Jurkat, Clone E6-1 (cell line): ENCODE data around the gene IZUMO4. TPM values are rescaled to one million over a fixed set of nuclear protein-coding genes. Genes with fewer than 3 reads are reported as not detected.

Source experiments
- DNase-seq: peaks from one replicate; pipeline ENCODE4 v3.0.0-alpha.2; 2011; ENCODE audit warnings: low read depth, low spot score
- H3K4me3 ChIP-seq: 2 replicates; pipeline ENCODE4 v1.5.1; 2011; ENCODE audit warnings: mild to moderate bottlenecking, low read length, control low read depth, moderate library complexity
- polyA plus RNA-seq: library from polyadenylated mRNA; unstranded; fragments of >200 nt; gene quantifications from one replicate; pipeline ENCODE4 v1.2.1, GENCODE V29; 2012; ENCODE audit warnings: missing spikeins; ENCODE audit not compliant: insufficient read length, insufficient read depth

IZUMO4 gene
- polyA plus RNA-seq: 5.1 TPM

DNA sequence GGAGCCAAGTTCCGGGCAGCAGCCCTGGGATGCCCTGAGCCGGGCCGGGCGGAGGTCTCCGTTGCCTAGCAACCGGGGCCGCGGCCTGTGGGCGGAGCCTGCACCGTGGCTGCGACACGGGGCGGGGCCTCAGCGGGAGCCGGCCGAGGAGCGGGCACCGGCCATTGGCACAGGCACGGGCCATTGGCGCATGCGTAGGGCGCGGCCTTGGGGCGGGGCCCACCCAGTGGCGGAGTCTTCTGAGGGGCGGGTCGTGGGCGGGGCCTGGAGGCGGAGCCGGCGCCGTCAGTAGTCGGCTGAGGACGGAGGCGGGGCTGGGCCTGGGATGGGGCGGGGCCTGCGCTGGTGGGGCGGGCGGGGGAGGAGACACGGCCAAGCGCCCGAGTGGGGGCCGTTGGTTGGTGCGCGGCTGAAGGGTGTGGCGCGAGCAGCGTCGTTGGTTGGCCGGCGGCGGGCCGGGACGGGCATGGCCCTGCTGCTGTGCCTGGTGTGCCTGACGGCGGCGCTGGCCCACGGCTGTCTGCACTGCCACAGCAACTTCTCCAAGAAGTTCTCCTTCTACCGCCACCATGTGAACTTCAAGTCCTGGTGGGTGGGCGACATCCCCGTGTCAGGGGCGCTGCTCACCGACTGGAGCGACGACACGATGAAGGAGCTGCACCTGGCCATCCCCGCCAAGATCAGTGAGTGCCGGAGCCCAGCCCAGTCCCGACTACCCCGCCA lies at the start of gene IZUMO4:
Gene IZUMO4 (plus strand): TSS at position 436 of the 723 bp plus-strand sequence. CDS start 31 bp downstream, at position 467.
- DNase-seq: peak; percentile 88
- peak within 1 kb of the TSS; percentile 76 for H3K4me3 ChIP-seq

DNA sequence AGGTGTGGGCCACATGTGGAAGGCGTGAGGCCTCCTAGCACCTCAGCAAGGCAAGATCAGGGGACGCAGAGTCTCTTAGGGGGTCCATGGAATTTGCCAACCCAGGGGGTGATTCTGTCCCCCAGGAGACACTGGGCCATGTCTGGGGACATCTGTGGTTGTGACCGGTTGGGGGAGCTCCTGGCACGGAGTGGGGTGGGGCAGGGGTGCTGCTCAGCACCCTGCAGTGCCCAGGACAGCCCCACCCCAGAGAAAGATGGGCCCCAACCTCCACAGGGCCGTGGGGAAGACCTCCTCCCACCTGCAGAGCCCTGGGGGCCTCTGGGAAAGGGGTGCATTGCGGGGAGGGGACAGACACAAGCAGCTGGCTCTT lies 49.7 kb upstream of the IZUMO4 start:
- no peak for DNase-seq
- H3K4me3 ChIP-seq: no peak overlapping the region

DNA sequence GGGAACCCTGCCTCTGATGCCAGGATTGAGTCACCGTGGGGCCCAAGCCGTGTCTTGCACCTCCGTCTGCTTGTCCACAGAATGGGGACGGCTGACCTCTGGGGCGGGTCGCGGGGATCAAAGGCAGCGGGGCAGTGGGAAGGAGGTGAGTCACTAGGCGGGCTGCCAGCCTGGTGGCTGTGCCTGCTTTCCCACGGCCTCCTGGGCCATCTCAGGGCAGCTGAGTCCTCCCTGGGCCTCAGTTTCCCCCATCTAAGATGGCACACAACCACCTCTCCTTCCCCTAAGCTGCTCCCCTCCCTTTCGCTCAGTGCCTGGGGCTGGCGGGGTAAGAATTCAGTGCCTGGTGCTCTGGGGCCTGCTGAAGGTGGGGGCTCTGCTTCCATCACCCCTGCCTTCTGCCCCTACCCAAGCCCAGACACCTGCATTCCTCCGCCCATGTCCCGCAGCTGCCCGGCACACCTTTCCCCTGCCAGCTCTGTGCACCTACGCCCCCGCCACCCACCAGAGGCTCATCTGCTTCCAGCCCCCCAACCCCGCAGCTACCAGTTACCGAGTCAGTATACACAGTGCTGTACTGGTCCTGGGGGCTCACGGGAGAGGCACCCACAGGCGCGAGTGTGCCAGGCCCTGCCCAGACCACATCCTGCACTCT lies 49.1 kb upstream of the IZUMO4 start:
- DNase-seq: no peak
- no peak overlapping the region for H3K4me3 ChIP-seq

GRCh38 chr19:2048104-2048958 lies 48.4 kb upstream of the IZUMO4 start:
- DNase-seq: no peak
- no peak overlapping the region for H3K4me3 ChIP-seq

- peak overlapping the region; percentile 79 for H3K4me3 ChIP-seq
- no peak for DNase-seq
Observed at GRCh38 chr19:2048959-2049740, 47.6 kb upstream of the IZUMO4 start.

DNA sequence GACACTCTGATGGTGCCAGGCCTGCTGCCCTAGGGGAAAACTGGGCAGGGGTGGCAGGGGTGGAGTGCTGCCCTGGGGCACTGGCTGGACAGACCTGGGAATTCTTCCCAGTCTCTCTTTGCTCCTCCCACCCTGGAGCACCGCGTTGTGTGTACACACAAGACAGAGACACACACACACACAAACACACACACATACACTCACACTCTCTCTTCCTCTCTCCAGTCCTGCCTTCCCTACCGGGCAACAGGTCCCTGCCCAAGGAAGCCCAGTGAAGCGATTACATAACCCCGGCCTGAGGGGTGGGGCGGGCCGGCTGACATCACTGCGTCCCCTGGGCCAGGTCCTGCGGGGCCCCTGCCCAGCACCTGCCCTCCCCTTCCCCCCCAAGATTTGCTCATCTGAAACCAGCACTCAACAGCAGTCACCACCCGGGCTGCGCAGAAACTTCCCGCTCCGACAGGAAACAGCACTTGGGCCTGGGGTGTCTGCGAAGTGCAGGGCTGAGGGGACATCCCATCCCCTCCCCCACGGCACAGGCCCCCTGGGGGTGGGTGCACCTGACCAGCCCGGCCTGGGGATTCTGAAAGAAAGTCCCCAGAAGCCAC lies 46.9 kb upstream of the IZUMO4 start:
- DNase-seq: no peak
- peak overlapping the region; percentile 79 for H3K4me3 ChIP-seq

DNA sequence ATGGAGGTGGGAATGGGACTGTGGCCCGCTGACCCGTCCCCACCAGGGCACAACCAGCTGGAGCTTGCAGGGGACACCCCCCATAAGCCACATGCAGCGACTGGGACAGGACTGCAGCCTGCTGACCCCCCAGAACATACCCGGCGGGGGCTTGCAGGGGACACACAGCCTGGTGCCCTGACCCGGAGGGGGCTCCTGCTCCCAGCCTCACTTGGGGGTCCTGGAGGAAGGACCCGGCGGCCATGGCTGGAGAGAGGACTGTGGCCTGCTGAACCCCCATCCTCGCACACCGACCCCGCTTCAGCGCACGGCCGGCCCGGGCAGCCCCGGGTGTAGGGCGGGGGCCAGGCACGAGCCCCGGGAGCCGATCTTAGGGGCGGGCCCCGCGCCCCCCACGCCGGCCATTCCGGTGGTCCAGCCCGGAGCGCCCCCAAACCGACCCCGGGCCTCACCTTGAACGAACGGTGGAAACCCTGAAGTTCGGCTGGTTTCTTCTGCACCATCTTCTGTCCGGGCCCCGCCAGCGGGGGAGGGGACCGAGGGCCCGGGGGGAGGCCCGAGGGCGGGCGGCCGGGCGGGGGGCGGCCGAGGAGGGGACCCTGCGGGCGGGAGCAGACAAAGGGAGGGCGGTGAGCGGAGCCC lies 46.2 kb upstream of the IZUMO4 start:
- DNase-seq: no peak

DNA sequence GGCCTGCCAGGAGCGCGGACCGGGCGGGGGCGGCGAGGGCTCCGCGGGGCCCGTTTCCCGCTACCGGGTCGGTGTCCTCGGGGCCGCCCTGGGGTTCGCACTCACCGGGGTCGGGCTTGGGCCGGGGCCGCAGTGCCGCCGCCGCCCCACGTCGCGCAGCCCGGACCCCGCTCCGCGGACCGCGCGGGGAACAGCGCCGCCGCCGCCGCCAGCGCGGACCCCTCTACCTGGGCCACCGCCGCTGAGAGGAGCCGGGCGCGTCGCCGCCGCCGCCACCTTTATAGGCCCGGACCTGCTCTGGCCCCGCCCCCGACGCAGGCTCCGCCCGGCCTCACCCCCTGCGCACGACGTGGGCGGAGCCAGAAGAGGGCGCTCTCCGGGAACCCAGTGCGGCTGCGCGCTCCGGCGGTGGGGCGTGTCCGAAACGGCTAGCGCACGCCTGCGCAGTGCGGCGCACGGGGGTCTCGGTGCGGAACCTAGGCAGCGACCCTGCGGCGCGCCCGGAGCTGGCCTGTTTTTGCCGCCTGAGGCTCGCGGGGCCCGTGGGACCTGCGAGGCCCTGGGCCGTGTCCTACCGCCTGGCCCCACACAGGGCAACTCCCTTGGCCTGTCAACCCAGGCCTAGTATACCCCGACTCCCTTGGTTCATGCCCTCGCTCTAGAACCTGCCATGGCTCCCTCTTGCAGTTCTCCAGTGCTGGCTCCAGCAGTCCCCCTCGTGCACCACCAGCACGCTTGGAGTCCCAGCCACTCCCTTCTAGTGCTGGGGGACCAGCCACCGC lies 45.5 kb upstream of the IZUMO4 start, which contains the start of gene MKNK2:
Gene MKNK2 (minus strand): TSS at position 254 of the 782 bp plus-strand sequence. CDS start 393 bp downstream, outside the sequence.
- DNase-seq: peak; percentile 72

More for the DNA sequence above, 46.2 kb upstream of the IZUMO4 start:
- peak overlapping the region; percentile 79 for H3K4me3 ChIP-seq

GRCh38 chr19:2051773-2052704 lies 44.7 kb upstream of the IZUMO4 start:
- peak; percentile 71 for DNase-seq
- peak overlapping the region; percentile 59 for H3K4me3 ChIP-seq

More for the DNA sequence above, 45.5 kb upstream of the IZUMO4 start, which contains the start of gene MKNK2:
- H3K4me3 ChIP-seq: peak within 1 kb of the TSS; percentile 79

DNA sequence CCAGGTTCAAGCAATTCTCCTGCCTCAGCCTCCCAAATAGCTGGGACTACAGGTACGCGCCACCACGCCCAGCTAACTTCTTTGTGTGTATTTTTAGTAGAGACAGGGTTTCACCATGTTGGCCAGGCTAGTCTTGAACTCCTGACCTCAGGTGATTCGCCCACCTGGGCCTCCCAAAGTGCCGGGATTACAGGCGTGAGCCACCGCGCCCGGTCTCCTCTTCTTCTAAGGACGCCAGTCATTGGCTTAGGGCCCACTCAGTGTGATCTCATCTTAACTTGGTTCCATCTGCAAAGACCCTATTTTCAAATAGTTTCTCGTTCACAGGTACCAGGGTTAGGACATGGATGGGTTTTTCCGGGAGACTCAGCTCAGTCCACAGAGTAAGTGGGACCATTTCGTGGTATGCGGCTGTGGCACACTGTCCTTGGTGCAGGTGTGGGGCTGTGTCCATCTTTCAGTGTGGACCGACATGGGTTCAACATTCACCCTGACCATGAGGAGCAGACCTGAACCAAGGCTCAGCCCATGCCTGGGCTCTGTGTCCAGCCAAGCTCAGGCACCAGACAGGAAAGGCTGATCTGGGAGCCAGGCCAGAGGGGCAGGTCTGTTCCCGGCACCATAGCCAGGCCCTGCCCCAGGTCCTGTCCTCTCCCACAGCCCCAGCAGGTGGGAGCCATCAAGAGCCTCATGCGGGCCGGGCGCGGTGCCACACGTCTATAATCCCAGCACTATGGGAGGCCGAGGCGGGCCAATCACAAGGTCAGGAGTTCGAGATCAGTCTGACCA lies 42.9 kb upstream of the IZUMO4 start:
- DNase-seq: no peak

GRCh38 chr19:2054763-2055162 lies 42.0 kb upstream of the IZUMO4 start:
- no peak overlapping the region for H3K4me3 ChIP-seq
- no peak for DNase-seq

More for the DNA sequence above, 42.9 kb upstream of the IZUMO4 start:
- H3K4me3 ChIP-seq: no peak overlapping the region

DNA sequence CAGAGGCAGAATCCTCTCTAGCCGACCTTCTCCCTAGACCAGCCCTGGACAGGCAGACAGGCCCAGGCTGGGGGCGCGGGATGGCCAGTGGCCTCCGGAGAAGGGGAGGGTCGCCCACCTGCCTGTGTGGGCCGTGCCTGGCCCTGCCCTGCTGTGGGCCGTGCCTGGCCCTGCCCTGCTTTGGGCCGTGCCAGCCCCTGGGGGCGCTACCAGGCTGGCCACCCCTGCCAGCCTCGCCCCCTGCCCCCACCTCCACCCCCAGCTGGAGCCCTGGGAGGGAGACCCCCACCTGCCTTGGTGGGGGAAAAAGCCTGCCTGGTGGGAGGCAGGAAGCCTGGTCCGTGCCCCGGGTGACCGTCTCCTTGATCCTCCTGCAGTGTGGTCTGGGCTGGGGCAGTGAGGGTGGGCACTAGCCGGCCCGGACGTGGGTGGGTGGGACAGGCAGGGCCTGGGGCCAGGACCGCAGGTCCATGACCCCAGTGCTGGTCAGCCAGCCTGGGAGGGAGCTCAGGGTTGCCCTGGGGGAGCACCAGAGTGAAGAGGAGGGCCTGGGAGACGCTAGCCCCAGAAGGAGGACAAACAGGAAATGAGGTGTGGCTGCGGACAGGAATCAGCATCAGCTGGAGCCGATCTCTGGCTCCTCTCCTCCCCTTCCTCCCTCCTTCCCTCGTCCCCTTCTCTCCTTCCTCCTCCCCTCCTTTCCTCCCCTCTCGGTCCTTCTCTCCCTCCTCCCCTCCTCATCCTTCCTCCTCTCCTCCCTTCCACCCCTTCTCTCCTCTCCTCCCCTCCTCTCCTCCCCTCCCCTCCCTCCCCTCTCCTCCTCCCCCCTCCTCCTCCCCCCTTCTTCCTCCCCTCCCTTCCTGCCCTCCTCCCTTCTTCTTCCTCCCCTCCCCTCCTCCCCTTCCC lies 40.5 kb upstream of the IZUMO4 start:
- peak; percentile 51 for DNase-seq

GRCh38 chr19:2056837-2057192 lies 39.9 kb upstream of the IZUMO4 start:
- no peak overlapping the region for H3K4me3 ChIP-seq
- no peak for DNase-seq

More for the DNA sequence above, 40.5 kb upstream of the IZUMO4 start:
- H3K4me3 ChIP-seq: no peak overlapping the region
